ENCODE results near the gene ANKRD13B.
A peak's percentile ranks its signal among the peaks of the same experiment; 100 is the strongest.
"Not testable (repeated sequence)": the region's sequence is repeated elsewhere in the genome, so short reads cannot be mapped to it uniquely, and the experiment has no call there.

ANKRD13B gene

DNA sequence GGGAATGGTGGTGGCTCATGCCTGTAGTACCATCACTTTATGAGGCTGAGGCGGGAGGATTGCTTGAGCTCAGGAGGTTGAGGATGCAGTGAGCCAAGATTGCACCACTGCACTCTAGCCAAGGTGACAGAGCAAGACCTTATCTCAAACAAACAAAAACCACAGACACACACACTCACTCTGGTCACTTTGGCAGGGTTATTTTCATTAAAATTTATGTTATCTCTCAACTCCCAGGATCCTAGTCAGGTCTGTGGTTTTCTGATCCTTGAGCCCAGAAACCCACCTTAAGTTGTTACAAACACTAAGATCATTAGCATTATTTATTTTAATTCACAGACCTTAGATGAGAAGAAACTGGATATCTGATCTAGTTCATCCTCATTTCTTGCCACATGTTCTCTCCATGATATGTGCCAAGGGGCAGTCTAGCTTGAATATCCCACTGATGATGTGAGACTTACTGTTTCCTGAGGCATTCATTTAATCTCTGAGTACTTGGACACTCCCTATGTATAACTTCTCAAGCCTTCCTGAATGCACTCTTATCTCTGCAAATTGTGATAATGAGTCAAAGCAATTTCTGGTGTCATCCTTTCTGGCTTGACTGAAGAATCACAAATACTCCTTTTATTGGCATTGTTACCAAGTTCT, 35.7 kb upstream of the ANKRD13B start:
- TF ChIP-seq, protein P1, sequence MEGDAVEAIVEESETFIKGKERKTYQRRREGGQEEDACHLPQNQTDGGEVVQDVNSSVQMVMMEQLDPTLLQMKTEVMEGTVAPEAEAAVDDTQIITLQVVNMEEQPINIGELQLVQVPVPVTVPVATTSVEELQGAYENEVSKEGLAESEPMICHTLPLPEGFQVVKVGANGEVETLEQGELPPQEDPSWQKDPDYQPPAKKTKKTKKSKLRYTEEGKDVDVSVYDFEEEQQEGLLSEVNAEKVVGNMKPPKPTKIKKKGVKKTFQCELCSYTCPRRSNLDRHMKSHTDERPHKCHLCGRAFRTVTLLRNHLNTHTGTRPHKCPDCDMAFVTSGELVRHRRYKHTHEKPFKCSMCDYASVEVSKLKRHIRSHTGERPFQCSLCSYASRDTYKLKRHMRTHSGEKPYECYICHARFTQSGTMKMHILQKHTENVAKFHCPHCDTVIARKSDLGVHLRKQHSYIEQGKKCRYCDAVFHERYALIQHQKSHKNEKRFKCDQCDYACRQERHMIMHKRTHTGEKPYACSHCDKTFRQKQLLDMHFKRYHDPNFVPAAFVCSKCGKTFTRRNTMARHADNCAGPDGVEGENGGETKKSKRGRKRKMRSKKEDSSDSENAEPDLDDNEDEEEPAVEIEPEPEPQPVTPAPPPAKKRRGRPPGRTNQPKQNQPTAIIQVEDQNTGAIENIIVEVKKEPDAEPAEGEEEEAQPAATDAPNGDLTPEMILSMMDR (IDR thresholded peaks at IDR 0.05; ENCODE audit: low read depth, low read length): no peak
- peak; percentile 32 to 52 for DNase-seq (ENCODE audit: low read depth in 2 of 2)
- no peak overlapping the region for H3K4me3 ChIP-seq (replicated peaks in 1 of 2; ENCODE audit: low read depth in 2 of 2, low read length in 2 of 2)

DNA sequence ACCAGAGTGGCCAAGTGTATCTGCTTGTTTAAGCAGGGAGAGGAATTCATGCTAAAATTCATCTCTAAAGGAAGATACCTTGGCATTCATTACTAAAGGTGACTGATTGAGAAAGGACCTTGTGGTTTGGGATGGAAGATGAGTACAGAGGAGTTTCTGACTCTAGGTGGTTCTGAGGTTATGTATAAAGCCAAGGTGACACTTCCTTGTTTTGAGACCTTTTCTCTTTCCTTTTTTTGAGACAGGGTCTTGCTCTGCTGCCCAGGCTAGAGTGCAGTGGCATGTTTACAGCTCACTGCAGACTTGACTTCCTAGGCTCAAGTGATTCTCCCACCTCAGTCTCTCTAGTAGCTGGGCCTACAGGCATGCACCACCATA, 35.2 kb upstream of the ANKRD13B start:
- DNase-seq (ENCODE audit: low read depth in 2 of 2): no peak
- no peak overlapping the region for H3K4me3 ChIP-seq (replicated peaks in 1 of 2; ENCODE audit: low read depth in 2 of 2, low read length in 2 of 2)
- TF ChIP-seq, protein P1 (IDR thresholded peaks at IDR 0.05; ENCODE audit: low read depth, low read length): no peak

DNA sequence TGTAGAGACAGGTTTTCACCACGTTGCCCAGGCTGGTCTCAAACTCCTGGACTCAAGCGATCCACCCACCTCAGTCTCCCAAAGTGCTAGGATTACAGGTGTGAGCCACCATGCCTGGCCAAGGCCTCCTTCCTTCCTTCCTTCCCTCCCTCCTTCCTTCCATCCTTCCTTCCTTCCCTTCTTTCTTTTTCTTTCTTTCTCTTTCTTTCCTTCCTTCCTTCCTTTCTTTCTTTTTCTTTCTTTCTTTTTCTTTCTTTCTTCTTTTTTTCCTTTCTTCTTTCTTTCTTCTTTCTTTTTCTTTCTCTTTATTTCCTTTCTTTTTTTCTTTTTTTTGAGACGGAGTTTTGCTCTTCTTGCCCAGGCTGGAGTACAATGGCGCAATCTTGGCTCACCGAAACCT, 34.8 kb upstream of the ANKRD13B start:
- H3K4me3 ChIP-seq (replicated peaks in 1 of 2; ENCODE audit: low read depth in 2 of 2, low read length in 2 of 2); DNase-seq (ENCODE audit: low read depth in 2 of 2): not testable (repeated sequence)

DNA sequence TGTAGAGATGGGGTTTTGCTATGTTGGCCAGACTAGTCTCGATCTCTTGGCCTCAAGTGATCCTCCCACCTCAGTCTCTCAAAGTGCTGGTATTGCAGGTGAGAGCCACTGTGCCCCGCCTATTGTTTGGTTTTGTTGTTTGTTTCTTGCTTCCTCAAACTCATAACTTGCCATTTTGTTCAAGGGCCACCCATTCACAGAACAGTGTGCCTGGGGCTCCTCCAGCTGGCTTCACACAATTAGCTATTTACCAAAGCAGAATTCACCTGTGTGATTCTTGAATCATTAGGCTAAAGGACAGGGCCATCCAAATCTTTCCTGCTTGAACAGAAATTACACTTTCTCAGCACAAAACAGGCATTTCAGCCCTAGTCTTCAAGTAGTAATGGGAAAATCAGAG, 33.3 kb upstream of the ANKRD13B start:
- TF ChIP-seq, protein P1 (IDR thresholded peaks at IDR 0.05; ENCODE audit: low read depth, low read length): no peak
- H3K4me3 ChIP-seq (replicated peaks in 1 of 2; ENCODE audit: low read depth in 2 of 2, low read length in 2 of 2): no peak overlapping the region
- no peak for DNase-seq (ENCODE audit: low read depth in 2 of 2)

GRCh38 chr17:29560316-29560715, 32.6 kb upstream of the ANKRD13B start:
- no peak for DNase-seq (ENCODE audit: low read depth in 2 of 2)

DNA sequence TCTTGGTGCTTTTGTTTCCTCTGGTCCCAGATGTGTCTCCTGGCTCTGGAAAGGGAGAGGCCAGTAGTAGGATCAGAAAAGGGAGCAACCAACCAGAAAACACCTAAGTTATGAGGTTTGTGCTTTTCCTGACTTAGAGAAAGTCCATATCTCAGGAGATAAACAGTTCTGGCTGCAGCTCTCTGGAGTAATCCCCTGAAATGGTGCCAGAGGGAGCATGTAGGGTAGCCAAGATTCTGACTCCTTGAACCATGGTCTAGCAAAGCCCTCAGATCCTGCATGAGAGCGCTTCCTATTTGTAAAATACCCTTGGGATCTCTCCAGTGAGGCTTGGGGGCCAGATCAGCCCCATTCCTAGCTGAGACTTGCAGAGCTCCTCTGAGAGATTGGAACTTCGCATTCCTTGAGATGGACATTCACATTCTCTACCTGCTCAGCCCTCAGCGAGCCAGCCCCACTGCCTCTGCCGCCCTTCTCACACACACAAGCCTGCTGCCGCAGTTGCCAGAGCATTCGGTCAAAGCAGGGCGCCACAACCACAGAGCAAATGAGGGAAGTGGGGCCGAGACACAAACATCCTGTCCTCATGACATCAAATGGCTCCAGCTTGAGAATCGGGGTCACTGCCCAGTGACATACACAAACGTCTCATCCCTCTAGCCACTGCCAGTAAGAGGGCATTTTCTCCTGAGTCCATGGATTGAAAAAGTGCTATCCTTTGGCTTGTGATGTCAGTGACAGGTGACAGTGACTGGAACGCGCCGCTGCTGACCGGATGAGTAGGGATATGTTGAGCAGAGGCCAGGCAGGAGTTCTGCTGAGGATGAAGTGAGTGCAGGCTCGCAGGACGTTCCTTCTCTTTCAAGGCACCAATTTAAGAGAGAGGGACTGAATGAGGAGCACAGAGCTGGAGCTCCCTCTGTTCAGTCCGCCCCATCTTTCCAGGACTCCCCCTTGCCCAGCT, 31.1 kb upstream of the ANKRD13B start:
- DNase-seq (ENCODE audit: low read depth in 2 of 2): peak in 1 of 2 donors; percentile 46
- TF ChIP-seq, protein P1 (IDR thresholded peaks at IDR 0.05; ENCODE audit: low read depth, low read length): no peak
- no peak overlapping the region for H3K4me3 ChIP-seq (replicated peaks in 1 of 2; ENCODE audit: low read depth in 2 of 2, low read length in 2 of 2)

More at GRCh38 chr17:29560316-29560715, 32.6 kb upstream of the ANKRD13B start:
- TF ChIP-seq, protein P1 (IDR thresholded peaks at IDR 0.05; ENCODE audit: low read depth, low read length): no peak
- H3K4me3 ChIP-seq (replicated peaks in 1 of 2; ENCODE audit: low read depth in 2 of 2, low read length in 2 of 2): no peak overlapping the region

GRCh38 chr17:29562615-29563014, 30.3 kb upstream of the ANKRD13B start:
- TF ChIP-seq, protein P1 (IDR thresholded peaks at IDR 0.05; ENCODE audit: low read depth, low read length): no peak
- no peak overlapping the region for H3K4me3 ChIP-seq (replicated peaks in 1 of 2; ENCODE audit: low read depth in 2 of 2, low read length in 2 of 2)
- no peak for DNase-seq (ENCODE audit: low read depth in 2 of 2)
